A549 (cell line): ENCODE results near the gene CMYA5.

Experiments used
- CEBPB ChIP-seq, 2 experiments: fragments of >200 bp in 1 of 2; sonication (Bioruptor Twin) in 1 of 2; formaldehyde crosslinking in 1 of 2; IDR thresholded peaks; 2 replicates each; pipeline ENCODE4 v1.6.1; 2012 to 2016
- CTCF ChIP-seq: fragments of >200 bp; sonication (Bioruptor Twin); formaldehyde crosslinking; IDR thresholded peaks from 3 replicates; pipeline ENCODE4 v1.5.1; 2016
- EP300 ChIP-seq, 2 experiments: fragments of >200 bp; sonication (Bioruptor Twin); formaldehyde crosslinking; IDR thresholded peaks; 2 replicates in 1 of 2; 3 replicates in 1 of 2; pipeline ENCODE4 v1.6.1; 2016 to 2017
- HDAC2 ChIP-seq: fragments of 200-600 bp; sonication (generic); IDR thresholded peaks from 2 replicates; pipeline ENCODE4 v1.6.1; 2016
- KDM1A ChIP-seq: fragments of 200-600 bp; sonication (generic); IDR thresholded peaks from 2 replicates; pipeline ENCODE4 v1.6.1; 2016; ENCODE audit warnings: low read depth, mild to moderate bottlenecking
- KDM5A ChIP-seq: fragments of 200-600 bp; sonication (generic); IDR thresholded peaks from 2 replicates; pipeline ENCODE4 v1.6.1; 2016; ENCODE audit warnings: antibody characterized with exemption, mild to moderate bottlenecking
- PHF8 ChIP-seq: fragments of 200-600 bp; sonication (generic); IDR thresholded peaks from 2 replicates; pipeline ENCODE4 v1.6.1; 2016; ENCODE audit warnings: low read depth, mild to moderate bottlenecking, antibody characterized with exemption, moderate library complexity, borderline replicate concordance
- POLR2A ChIP-seq: IDR thresholded peaks from 2 replicates; pipeline ENCODE4 v1.6.1; 2012; ENCODE audit warnings: mild to moderate bottlenecking, low read length
- RFX5 ChIP-seq: fragments of 450-650 bp; IDR thresholded peaks from 2 replicates; pipeline ENCODE4 v1.7.1; 2014; ENCODE audit warnings: antibody characterized with exemption, mild to moderate bottlenecking, moderate library complexity
- RNF2 ChIP-seq: fragments of 200-600 bp; sonication (generic); IDR thresholded peaks from 2 replicates; pipeline ENCODE4 v1.6.1; 2016; ENCODE audit warnings: low read depth, mild to moderate bottlenecking, antibody characterized with exemption, moderate library complexity, borderline replicate concordance
- TF ChIP-seq, protein P1 (sequence below): fragments of 200-600 bp; sonication (generic); IDR thresholded peaks from 2 replicates; pipeline ENCODE4 v1.6.1; 2016; ENCODE audit warnings: antibody characterized with exemption, mild to moderate bottlenecking, moderate library complexity
- TF ChIP-seq, protein P2 (sequence below): IDR thresholded peaks from 2 replicates; pipeline ENCODE4 v1.6.1; 2012
- TF ChIP-seq, protein P3 (sequence below): fragments of 450-650 bp; IDR thresholded peaks from 2 replicates; pipeline ENCODE4 v1.6.1; 2014; ENCODE audit warnings: antibody characterized with exemption

DNA sequence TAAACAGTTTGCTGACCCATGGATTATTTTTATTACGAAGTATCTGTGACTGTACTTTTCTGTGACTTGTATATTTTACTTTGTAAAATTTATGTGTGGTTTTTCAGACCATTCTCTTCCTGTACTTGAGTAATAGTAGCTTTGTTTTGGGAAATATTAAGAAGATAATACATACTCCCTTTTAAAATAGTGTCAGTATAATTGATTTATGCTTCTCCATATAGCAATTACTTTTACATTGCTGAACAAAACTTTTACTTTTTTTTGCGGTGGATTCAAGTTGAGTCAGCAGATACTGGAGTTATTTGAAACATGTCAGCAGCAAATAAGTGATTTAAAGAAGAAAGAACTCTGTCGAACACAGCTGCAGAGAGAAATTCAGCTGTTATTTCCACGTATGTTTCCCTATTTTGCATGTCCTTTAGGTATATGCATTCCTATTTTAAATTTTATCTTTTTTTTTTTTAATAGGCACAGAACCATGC, 49.0 kb upstream of the CMYA5 start:
- TF ChIP-seq RNF2 (no peak), CTCF (no peak), EP300 (IDR thresholded peaks at IDR 0.05) (no peak), HDAC2 (no peak), CEBPB (IDR thresholded peaks at IDR 0.05) (no peak), KDM5A (no peak), POLR2A (no peak), RFX5 (no peak), KDM1A (no peak), PHF8 (no peak)
- TF ChIP-seq, protein P1, sequence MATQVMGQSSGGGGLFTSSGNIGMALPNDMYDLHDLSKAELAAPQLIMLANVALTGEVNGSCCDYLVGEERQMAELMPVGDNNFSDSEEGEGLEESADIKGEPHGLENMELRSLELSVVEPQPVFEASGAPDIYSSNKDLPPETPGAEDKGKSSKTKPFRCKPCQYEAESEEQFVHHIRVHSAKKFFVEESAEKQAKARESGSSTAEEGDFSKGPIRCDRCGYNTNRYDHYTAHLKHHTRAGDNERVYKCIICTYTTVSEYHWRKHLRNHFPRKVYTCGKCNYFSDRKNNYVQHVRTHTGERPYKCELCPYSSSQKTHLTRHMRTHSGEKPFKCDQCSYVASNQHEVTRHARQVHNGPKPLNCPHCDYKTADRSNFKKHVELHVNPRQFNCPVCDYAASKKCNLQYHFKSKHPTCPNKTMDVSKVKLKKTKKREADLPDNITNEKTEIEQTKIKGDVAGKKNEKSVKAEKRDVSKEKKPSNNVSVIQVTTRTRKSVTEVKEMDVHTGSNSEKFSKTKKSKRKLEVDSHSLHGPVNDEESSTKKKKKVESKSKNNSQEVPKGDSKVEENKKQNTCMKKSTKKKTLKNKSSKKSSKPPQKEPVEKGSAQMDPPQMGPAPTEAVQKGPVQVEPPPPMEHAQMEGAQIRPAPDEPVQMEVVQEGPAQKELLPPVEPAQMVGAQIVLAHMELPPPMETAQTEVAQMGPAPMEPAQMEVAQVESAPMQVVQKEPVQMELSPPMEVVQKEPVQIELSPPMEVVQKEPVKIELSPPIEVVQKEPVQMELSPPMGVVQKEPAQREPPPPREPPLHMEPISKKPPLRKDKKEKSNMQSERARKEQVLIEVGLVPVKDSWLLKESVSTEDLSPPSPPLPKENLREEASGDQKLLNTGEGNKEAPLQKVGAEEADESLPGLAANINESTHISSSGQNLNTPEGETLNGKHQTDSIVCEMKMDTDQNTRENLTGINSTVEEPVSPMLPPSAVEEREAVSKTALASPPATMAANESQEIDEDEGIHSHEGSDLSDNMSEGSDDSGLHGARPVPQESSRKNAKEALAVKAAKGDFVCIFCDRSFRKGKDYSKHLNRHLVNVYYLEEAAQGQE = no peak
- TF ChIP-seq, protein P2, sequence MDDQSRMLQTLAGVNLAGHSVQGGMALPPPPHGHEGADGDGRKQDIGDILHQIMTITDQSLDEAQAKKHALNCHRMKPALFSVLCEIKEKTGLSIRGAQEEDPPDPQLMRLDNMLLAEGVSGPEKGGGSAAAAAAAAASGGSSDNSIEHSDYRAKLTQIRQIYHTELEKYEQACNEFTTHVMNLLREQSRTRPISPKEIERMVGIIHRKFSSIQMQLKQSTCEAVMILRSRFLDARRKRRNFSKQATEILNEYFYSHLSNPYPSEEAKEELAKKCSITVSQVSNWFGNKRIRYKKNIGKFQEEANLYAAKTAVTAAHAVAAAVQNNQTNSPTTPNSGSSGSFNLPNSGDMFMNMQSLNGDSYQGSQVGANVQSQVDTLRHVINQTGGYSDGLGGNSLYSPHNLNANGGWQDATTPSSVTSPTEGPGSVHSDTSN = no peak
- TF ChIP-seq, protein P3, sequence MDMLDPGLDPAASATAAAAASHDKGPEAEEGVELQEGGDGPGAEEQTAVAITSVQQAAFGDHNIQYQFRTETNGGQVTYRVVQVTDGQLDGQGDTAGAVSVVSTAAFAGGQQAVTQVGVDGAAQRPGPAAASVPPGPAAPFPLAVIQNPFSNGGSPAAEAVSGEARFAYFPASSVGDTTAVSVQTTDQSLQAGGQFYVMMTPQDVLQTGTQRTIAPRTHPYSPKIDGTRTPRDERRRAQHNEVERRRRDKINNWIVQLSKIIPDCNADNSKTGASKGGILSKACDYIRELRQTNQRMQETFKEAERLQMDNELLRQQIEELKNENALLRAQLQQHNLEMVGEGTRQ = no peak
